ENCODE data around the gene AIRE. TPM values are rescaled to one million over a fixed set of nuclear protein-coding genes. Genes with fewer than 3 reads are reported as not detected.

The AIRE gene
- total RNA-seq, 2 donors from 2014 or later, result not detected

GRCh38 chr21:44289381-44290010, 3.8 kb downstream of the AIRE start:
- Histone ChIP-seq H3K4me1 (replicated peaks) (no peaks in the 10 kb centered on the region), H3K36me3 (no peaks in the 10 kb centered on the region), H3K4me3 (no peak overlapping the region), H3K27ac (no peak overlapping the region), H3K27me3 (replicated peaks; ENCODE audit: insufficient read depth) (peaks cover 3% of the 10 kb centered on the region), H3K9me3 (no peaks in the 10 kb centered on the region)
- intact Hi-C loops (cut with DNase I), result no loop called here
- TF ChIP-seq POLR2AphosphoS5 (IDR thresholded peaks at IDR 0.05) (no peak), CTCF (IDR thresholded peaks at IDR 0.05) (no peak), POLR2A (IDR thresholded peaks at IDR 0.05) (no peak)
- WGBS, result 77% methylated on average over 24 of the region's 24 CpGs
- no peak for DNase-seq (ENCODE audit: low spot score)

GRCh38 chr21:44290327-44291077, 4.8 kb downstream of the AIRE start:
- Histone ChIP-seq H3K27ac (no peak overlapping the region), H3K27me3 (replicated peaks; ENCODE audit: insufficient read depth) (peaks cover 3% of the 10 kb centered on the region)
- intact Hi-C loops (cut with DNase I), result no loop called here

GRCh38 chr21:44291078-44291935, 5.6 kb downstream of the AIRE start:
- Histone ChIP-seq H3K4me3 (no peak overlapping the region), H3K27me3 (replicated peaks; ENCODE audit: insufficient read depth) (peaks cover 3% of the 10 kb centered on the region), H3K36me3 (no peaks in the 10 kb centered on the region), H3K27ac (no peak overlapping the region), H3K4me1 (replicated peaks) (no peaks in the 10 kb centered on the region), H3K9me3 (no peaks in the 10 kb centered on the region)
- TF ChIP-seq POLR2A (IDR thresholded peaks at IDR 0.05) (no peak), CTCF (IDR thresholded peaks at IDR 0.05) (no peak), POLR2AphosphoS5 (IDR thresholded peaks at IDR 0.05) (no peak)
- intact Hi-C loops (cut with DNase I), result no loop called here
- DNase-seq (ENCODE audit: low spot score), result no peak
- WGBS, result 82% methylated on average over 23 of the region's 33 CpGs

More at GRCh38 chr21:44290327-44291077, 4.8 kb downstream of the AIRE start:
- H3K36me3 ChIP-seq, result no peaks in the 10 kb centered on the region
- 87% methylated on average over 16 of the region's 16 CpGs for WGBS
- no peak overlapping the region for H3K4me3 ChIP-seq
- DNase-seq (ENCODE audit: low spot score), result no peak
- H3K4me1 ChIP-seq (replicated peaks), result no peaks in the 10 kb centered on the region
- TF ChIP-seq CTCF (IDR thresholded peaks at IDR 0.05), result no peak
- TF ChIP-seq POLR2A (IDR thresholded peaks at IDR 0.05), result no peak
- TF ChIP-seq POLR2AphosphoS5 (IDR thresholded peaks at IDR 0.05), result no peak
- H3K9me3 ChIP-seq, result no peaks in the 10 kb centered on the region

- no peak overlapping the region for H3K4me3 ChIP-seq
- DNase-seq (ENCODE audit: low spot score), result no peak
- WGBS, result 69% methylated on average over 23 of the region's 25 CpGs
- intact Hi-C loops (cut with DNase I), result no loop called here
- H3K36me3 ChIP-seq, result no peaks in the 10 kb centered on the region
- H3K27ac ChIP-seq, result no peak overlapping the region
- H3K27me3 ChIP-seq (replicated peaks; ENCODE audit: insufficient read depth), result peaks cover 3% of the 10 kb centered on the region
- no peaks in the 10 kb centered on the region for H3K4me1 ChIP-seq (replicated peaks)
- H3K9me3 ChIP-seq, result no peaks in the 10 kb centered on the region
- TF ChIP-seq POLR2A (IDR thresholded peaks at IDR 0.05) (no peak), POLR2AphosphoS5 (IDR thresholded peaks at IDR 0.05) (no peak), CTCF (IDR thresholded peaks at IDR 0.05) (no peak)
Observed at GRCh38 chr21:44291936-44292811, 6.5 kb downstream of the AIRE start.
